Effector CD4-positive, alpha-beta T cell (primary cell): ENCODE results near the gene OR7D4. TPM values are rescaled to one million over a fixed set of nuclear protein-coding genes. Genes with fewer than 3 reads are reported as not detected.
"Not testable (repeated sequence)": the region's sequence is repeated elsewhere in the genome, so short reads cannot be mapped to it uniquely, and the experiment has no call there.

Experiments used
- DNase-seq: peaks from one replicate; pipeline ENCODE4 v3.0.0-alpha.2; 2020
- total RNA-seq: gene quantifications from one replicate; lab custom pipeline; 2026; lab: John Stamatoyannopoulos, UW

OR7D4 gene
- total RNA-seq = not detected

DNA sequence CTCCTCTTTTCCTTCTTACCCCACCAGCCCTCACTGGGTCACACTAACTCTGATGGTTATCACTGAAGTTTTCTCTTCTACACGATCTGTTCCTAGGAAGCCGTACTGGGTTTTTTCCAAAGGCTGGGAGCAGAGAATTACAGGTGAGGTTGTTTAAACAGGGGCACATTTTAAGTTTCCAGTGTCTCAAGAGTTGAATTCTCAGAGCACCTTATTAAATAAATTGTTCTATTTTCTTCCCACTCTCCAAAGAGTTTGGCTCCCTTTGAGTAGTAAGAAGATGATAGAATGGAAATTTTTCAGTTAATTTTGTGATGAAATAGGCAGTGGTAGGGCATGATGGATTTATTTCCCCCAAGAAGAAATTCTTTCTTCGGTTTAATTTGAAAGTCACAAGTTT lies at the start of gene OR7D4:
Gene OR7D4 (minus strand): TSS at position 101 of the 400 bp plus-strand sequence. CDS start 4,752 bp downstream, outside the sequence.
- no peak for DNase-seq

GRCh38 chr19:9251236-9251635 lies 31.8 kb upstream of the OR7D4 start:
- DNase-seq = no peak

DNA sequence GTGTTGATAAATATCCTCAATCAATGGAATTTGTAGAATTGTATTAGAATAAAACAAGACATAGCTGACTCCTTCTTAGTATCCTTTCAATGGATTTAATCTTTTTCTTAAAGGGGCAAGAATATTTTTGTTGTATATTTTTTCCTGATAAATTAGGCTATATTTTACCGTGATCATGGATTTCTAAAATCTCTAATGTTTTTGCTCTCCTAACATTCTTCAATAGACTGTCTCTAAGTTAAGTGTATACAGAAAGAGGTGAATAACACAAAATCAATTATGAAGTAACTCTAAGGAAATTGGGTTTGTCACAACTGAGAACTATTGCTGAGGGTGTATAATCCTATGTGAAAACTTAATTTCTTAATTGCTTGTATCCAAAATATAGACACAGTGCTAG lies 31.2 kb upstream of the OR7D4 start, which contains the start of gene OR7E24:
Gene OR7E24 (plus strand): TSS at position 301 of the 400 bp plus-strand sequence. CDS start 114 bp downstream, outside the sequence.
- no peak for DNase-seq

DNA sequence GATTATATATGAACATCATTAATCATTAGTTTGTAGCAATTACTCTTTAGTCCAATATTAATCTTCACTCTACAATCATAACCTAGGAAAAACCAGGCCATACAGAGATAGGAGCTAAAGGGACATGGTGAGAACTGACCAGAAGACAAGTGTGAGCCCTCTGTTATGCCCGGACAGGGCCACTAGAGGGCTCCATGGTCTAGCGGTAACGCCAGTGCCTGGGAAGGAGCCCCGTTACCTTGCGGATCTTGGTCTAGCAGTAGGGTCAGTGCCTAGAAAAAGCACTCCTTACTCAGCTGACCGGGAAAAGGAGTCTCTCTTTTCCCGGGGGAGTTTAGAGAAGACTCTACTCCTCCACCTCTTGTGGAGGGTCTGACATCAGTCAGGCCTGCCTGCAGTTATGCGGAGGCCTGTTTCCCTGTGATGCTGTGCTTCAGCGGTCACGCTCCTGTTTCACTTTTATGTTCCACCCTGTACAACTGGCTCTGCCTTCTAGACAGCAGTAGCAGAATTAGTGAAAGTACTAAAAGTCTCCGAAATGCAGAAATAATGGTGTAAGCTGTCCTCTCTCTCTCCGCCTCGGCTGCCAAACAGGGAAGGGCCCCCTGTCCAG lies 13.8 kb downstream of the OR7D4 start:
- peak; percentile 53 for DNase-seq

DNA sequence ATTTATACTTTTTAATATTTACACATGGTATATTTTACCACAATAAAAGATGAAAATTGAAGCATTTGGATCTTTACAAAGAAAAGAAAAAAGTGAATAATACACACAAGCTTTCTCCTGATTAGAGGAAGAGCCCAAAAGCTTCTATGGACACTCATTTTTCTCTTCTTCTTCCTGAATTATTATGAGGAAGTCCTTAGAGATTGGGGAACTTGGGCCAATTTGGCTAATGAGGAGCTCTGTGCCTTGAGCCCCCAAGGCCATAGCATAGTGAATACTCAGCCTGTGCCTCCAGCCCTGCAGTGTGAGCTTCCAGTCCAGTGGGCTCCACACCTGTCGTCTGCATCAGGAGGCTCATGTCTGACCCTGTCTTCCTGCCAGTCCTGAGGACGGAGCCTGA lies 21.3 kb downstream of the OR7D4 start:
- DNase-seq = not testable (repeated sequence)

DNA sequence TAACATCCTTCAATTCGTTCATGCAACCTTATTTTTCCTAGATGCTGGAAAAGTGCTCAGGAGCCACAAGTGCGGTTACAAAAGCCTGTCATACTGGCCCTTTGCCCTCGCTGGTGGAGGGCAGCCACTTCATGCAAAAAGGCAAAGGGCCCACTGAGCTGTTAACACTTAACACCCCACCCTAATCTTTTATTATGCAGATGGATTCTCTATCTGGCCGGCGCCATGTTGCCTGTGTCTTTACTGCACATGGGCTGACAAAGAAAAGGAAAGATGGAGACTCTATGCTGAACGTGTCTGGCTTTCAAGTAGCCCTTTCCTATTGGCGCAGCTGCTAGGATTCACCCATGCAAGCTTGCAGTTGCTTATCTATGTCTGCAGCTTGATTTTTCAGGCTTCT lies 29.9 kb downstream of the OR7D4 start:
- DNase-seq = no peak

- no peak for DNase-seq
These were observed 32.2 kb downstream of the OR7D4 start for GRCh38 chr19:9187191-9187590.

DNA sequence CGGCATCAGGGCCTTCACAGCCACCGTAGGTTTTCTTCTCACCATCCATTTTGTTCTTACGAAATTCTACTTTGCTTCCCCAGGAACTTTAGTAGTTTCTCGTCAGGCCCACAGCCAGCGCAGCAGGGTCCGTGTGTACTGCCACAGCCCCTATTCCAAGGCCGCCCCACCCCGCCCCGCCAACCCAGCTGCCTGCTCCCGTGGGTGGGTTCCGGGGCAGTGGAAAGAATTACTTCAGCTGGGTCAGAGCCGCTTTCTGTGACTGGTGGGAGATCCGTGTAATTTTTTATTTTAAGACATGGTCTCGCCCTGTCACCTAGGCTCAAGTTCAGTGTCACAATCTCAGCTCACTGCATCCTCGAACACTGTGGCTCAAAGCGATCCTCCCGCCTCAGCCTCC lies 36.4 kb downstream of the OR7D4 start:
- no peak for DNase-seq

- DNase-seq = no peak
These were observed 40.5 kb downstream of the OR7D4 start, which contains the start of gene OR7D2 for GRCh38 chr19:9178901-9179300. Gene OR7D2, plus strand, starts transcription at chr19:9178979. Its CDS starts 6,803 bp downstream, at chr19:9185782.

GRCh38 chr19:9175326-9175725 lies 44.1 kb downstream of the OR7D4 start:
- no peak for DNase-seq

GRCh38 chr19:9171393-9171991 lies 47.9 kb downstream of the OR7D4 start:
- no peak for DNase-seq

- DNase-seq = no peak
These were observed 52.5 kb downstream of the OR7D4 start for GRCh38 chr19:9166846-9167245.

DNA sequence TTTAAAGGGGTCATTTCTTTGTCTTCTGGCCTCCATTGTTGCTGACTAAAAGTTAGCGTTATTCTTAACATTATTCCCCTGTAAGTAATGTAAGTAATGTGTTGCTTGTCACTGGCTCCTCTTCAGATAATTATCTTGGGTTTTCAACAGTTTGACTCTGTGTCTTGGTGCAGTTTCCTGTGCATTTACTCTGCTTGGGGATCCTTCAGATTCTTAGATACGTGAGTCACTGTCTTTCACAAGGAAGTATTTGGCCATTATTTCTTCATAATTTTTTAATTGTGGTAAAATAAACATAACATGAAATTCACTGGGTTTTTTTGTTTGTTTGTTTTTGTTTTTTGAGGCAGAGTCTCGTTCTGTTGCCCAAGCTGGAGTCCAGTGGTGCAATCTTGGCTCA lies 54.1 kb downstream of the OR7D4 start:
- no peak for DNase-seq

- DNase-seq = no peak
These were observed 58.0 kb downstream of the OR7D4 start for GRCh38 chr19:9161427-9161826.
